Stimulated activated CD8-positive, alpha-beta memory T cell treated with anti-CD3 and anti-CD28 coated beads, Interleukin-12 subunit alpha, Interleukin-12 subunit beta, amount 100 ng/mL, for 24 hours (primary cell): Measurements from ENCODE around the gene RBP7.
A peak's percentile ranks its signal among the peaks of the same experiment; 100 is the strongest.

Experiments
- DNase-seq: peaks from one replicate; pipeline ENCODE4 v3.0.0-alpha.2; 2020; ENCODE audit errors: extremely low read depth

Gene RBP7

DNA sequence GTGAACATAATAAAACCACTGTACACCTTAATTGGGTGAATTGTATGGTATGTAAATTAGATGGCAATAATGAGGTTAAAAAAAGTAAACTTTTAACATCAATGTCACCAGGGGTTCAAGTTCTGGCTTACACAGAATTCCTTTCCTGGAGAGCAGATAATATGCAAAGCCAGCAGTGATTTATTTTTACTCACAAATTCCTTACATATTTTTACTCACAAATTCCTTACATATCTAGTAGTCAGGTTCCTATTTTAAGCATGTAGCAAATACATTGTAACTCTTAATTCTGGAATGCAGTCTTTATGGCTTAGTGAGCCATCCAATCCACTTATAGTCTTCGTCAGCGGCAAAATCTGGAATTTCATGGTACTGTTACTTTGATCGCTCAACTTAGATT is 34.4 kb downstream of the RBP7 start:
- DNase-seq: no peak

DNA sequence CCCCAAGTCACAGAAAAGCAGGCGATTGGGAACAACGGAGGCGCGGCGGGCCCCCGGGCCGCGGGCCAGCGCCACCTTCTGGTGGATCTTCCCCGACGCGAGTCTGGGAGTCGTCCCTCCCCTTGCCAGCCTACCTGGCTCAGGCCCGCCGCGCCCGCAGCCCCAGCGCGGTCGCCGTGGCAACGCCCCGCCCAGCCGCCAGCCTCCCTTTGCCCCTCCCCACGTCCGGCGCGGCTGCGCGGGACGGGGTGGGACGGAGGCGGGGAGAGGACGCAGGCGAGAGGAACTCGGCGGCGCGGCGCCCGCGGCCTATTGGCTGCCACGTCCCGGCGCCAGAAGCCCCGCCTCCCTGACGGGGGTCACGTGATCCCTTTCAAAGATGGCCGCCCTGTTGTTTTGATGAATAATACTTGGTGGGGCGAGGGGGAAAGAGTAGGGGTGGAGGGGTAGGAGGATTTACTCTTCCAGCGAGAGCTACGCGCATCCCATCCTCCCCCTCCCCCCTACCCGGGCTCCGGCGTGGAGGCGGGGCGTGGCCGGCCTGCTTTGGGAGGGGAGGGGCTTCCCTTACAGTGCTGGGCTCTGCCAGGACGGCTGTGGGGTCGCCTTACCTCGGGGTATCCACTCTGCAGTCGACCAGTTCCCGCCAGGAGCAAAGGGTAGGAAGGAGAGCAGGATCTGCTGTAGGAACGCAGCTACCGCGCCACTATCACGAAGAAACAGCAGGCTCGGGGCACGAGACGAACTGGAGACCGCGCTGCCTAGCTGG is 35.7 kb downstream of the RBP7 start, which contains the start of gene UBE4B:
Gene UBE4B (plus strand): TSS at position 369 of the 769 bp plus-strand sequence. CDS start 713 bp downstream, outside the sequence.
- peak; percentile 93 for DNase-seq

DNA sequence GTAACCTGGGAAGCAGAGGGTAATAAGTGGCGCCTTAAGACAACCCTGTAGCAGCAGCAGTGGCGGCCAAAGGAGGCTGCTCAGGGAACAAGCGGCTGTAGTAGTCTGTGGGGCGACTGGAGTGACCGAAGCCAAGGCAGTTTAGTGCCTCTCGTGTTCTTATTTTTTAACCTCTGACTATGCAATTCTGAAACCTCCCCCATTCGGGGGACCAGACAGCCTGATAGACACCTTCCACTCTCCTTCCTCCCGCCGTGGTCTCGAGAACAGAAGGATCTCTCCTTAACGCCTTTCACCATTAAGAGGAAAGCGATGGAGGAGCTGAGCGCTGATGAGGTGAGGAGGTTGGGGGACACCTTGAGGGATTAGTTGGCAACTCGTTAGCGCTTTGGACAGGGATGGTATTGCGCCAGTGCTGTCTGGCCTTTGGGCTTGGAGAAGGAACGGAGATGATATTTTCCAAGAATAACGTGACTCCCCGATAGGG is 36.4 kb downstream of the RBP7 start:
- no peak for DNase-seq

DNA sequence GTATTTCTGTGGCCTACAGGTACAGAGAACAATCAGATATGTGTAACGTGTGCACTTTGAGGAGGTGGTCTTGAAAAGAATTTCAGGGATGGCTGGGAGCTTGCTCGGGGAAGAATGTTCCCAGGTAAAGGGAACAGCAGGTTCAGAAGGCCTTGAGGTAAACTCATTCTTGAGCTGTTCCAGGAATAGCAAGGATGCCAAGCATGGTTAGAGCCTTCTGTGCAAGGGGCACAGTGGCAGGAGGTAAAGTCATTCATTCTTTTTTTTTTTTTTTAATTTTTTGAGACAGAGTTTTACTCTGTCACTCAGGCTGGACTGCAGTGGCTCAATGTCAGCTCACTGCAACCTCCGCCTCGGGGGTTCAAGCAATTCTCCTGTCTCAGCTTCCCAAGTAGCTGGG is 45.7 kb downstream of the RBP7 start:
- no peak for DNase-seq

DNA sequence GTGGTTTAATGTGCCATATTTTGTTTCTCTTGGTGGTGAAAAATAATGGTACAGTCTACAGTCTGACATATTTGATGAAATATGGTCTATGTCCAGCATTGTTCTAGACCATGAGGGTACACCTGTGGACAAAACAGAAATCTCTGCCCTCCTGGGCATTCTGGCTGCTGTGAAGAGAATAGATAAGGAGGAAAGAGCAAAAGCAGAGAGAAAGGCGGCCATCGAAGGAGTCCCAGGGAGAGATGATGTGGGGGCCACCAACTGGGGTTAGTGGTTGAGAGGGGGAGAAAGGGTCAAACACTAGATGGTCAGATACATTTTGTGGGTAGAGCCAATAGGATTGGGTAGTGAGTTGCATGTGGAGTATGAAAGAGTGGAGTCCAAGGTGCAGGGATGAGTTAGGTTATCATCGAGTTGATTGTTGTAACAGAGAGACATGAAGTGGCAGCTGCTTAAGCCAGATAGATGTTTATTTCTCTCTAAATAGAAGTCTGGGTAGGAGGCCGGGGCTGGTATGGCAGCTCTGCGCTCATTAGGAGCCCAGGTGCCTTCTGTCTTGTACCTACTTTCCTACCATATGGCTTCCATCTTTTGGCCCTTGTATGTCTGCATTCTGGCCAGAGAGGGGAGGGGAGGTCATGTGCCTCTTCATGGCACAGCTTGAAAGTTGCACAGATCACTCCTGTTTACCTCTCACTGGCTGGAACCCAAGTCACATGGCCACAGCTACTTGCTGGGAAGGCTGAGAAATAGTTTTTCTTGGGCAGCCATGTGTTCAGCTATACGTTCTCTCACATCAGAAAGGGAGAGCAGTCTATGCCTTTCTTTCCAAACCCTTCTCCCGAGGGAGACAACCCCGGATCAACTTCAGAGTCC is 48.7 kb downstream of the RBP7 start:
- no peak for DNase-seq

DNA sequence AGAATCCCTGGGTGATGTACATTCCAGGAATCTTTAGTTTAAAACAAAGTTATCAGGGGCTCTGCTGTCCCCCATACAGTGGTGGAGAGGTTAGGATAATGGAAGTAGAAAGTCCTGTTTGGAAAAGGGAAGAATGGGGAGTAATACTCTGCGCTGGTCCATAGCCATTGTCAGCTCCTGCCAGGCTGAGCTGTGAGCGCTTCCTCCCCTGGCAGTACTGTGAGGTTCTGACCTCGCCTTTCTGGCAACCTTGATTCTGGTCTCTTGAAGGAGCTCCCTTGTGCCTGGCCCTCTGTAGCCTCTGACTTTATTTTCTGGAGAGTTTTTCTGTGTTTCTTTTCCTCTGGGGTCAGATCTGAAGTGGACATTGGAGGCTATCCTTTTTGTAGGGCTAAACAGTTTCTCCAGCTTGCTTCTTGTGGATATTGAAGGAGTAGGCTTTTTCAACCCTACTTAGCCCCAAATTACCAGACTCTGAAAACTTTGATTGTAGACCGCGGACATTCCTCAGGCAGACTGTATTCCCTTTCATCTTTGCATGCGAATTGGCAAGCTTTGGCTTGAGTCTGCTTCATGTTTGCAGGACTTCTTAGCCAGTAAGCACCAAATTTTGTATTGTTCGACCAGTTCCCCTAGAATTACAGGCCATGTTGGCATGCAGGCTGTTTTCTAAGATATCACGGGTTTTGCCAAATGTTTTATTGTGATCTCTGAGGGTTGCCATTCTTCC is 49.5 kb downstream of the RBP7 start:
- no peak for DNase-seq

DNA sequence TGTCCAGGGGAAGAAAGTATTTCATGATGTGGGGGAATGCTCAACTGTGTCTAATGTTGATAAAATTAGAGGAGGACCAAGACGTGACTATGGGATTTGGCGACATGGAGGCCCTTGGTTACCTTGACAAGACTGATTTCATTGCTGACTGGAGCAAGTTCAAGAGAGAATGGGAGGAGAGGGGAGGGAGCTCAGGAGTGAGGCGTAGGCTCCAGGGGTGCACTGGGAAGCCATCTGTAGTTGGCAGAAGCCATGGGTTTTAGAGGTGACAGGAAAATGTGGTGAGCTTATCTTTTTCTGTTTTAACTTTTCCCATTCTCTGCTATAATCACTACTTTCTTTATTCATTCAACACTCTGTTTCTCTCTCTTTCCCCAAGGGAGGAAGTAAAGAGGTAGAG is 51.6 kb downstream of the RBP7 start:
- DNase-seq: no peak

DNA sequence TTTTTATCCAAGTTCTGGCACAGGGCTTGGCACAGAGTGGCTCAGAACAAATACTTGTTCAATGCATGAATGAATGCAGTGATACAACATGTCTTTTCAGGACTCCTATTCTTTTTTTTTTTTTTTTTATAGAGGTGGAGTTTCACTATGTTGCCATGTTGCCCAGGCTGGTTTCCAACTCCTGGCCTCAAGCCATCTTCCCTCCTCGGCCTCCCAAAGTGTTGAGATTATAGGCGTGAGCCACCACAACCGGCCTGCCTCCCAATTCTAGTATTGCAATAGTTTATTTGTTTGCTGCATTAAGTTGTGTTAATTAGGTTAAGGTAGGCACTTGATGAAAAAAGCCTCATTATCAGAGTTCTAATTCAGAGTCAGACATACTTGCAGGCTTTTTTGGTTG is 53.6 kb downstream of the RBP7 start:
- no peak for DNase-seq

DNA sequence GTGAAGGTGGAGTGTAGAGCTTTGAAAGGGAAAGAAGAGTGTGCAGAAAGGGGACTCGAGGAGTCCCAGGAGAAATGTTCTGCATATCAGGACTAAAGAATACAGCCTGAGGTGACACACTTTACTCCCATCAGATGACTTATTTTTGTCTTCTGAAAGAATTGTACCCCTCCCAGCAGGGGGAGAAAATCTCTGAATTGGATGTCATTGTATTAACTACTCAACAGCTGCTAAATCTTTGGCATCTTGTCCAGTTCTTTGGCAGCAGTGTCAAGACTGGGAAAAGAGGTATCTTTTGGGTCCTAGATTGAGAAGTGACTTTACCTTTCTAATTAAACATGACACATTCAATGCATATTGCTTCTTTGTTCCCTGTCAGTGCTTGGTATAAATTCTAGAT is 54.6 kb downstream of the RBP7 start:
- DNase-seq: no peak

DNA sequence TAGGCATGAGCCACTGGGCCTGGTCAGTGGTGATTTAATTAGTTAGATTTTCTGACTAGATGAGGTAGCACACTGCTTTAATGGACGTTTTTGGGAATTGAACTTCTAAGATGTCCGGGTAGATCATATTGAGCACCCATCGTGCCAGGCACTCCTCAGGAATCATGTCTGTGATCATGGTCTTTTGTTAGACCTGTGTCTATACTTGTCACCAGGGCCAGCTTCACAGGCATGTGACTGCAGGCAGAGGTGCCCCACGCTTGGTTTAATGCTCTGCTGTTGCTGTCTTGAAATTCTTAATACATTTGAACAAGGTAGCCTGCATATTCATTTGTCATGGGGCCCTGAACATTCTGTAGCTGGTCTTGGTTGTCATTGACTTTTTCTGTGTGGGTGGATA is 55.3 kb downstream of the RBP7 start:
- no peak for DNase-seq

DNA sequence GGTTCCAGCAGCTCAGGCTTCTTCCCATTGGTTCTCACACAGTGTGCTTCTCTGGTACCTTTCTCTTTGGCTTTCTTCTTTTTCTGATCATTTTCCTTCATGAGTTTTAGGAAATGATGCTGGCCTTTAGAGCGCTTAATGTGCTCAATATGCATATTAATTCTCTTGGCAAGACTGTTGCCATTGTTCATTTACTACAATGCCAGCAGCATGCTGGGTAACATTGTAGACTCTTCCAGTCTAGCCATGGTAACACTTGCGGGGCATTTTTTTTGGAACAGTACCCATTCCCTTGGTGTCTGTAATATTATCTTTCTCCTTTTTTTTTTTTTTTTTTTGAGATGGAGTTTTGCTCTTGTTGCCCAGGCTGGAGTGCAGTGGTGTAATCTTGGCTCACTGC is 57.4 kb downstream of the RBP7 start:
- DNase-seq: no peak

DNA sequence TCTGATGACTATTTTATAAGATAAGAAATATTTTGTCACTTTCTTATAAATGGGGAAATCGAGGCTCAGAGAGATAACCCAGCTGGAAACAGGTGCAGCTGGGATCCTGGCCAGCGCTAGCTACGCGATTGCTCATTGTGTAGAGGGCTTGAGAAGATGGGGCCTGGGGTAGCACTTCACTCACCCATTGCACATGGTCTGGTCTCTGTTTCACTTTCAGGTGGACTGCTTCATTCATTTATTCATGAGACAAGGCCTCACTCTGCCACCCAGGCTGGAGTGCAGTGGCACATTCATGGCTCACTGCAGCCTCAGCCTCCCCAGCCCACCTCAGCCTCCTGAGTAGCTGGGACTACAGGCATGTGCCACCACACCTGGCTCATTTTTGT is 59.6 kb downstream of the RBP7 start:
- DNase-seq: no peak

DNA sequence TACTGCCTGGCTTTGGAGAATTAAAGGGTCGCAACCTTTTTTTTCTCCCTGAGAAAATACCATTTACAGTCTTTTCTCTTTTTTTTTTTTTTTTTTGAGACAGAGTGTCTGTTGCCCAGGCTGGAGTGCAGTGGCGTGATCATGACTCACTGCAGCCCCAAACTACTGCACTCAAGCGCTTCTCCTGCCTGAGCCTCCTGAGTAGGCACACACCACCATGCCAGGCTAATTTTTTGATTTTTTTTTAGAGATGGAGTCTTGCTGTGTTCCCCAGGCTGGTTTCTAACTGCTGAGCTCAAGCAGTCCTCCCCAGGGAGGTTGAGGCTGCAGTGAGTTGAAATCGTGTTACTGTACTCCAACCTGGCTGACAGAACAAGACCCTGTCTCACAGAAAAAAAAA is 60.3 kb downstream of the RBP7 start:
- no peak for DNase-seq

DNA sequence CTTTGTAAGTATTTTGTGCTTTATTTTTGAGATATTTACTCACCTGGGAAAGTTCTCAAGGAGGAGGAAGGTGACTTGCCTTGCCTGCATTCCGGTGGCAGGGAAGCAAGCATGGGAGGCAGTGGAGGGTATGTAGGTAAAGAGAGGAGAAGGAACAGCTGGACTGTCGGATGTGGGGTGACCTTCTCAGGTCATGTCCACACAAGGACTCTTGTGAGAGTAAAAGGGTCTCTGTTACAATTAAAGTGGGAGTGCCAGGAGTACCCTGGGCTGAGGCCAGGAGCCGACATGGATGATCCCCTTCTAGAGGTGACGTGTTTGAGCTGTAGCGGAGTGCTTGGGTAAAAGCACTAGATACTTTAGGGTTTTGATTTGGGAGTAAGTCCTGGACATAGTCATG is 60.8 kb downstream of the RBP7 start:
- DNase-seq: no peak

DNA sequence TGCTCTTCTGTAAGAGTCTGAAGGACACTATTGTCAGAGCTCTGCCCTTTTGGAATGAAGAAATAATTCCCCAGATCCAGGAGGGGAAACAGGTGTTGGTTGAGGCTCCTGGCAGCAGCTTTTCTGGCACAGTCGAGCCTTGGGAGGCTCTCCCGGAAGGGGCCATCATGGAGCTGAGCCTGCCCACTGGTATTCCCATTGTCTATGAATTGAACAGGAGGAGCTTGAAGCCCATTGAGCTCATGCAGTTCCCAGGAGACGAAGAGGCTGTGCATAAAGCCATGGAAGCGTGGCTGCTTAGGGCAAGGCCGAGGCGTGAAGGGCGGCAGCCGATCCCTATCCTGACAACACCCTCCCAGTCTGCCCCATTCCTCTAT is 62.3 kb downstream of the RBP7 start:
- no peak for DNase-seq

DNA sequence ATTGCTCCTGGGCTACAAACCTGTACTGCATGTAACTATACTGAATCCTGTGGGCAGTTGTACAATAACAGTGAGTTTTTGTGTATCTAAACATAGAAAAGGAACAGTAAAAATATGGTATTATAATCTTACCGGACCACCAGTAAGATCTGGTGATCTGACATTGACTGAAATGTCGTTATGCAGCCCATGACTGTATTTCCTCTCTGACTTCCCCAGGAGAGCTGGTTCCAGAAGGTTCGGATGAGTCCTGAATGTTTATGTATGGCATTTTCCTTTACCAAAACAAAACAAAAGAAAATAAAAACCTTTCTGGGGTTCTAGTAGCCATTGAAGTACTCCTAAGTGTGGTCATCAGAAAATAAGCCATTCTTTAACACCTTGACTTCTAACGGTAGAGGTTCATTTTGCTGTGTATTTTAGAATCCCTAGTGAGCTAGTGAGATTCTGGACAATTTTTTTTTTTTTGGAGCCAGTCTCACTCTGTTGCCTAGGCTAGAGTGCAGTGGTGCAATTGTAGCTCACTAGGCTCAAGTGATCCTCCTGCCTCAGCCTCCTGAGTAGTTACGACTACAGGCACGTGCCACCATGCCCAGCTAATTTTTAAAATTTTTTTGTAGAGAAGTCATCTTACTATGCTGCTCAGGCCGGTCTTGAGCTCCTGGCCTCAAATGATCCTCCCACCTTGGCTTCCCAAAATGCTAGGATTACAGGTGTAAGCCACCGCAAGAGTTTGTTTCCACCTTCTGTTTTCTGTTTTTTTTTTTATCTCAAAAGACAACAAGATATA is 63.5 kb downstream of the RBP7 start:
- no peak for DNase-seq

DNA sequence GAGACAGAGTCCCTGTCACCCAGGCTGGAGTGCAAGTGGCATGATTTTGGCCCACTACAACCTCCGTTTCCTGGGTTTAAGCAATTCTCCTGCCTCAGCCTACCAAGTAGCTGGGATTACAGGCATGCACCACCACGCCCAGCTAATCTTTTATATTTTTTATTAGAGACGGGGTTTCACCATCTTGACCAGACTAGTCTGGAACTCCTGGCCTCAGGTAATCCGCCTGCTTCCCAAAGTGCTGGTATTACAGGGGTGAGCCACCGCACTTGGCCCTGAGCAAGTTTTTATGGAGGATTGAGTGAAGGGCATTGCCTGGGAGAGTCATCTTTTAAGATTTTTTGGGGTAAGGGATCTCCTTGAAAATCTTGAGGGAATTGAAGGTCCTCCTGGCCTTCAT is 64.2 kb downstream of the RBP7 start:
- DNase-seq: no peak

DNA sequence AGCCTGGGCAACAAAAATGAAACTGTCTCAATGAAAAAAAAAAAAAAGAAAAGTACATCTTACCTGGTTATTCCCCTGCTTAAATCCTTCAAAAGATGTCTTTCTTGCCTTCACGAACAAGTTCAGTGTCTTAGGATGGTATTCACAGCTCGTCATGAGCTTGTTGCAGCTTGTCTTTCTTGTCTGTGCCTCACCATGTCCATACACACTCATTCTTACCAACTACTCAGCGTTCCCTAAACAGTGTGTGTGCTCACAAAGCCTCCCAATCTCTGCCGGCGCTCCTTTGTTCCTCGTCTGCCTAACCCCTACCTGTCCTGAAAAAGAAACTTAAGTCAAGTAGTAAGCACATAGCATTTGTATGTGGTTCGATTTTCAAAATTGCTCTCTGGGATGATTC is 66.8 kb downstream of the RBP7 start:
- DNase-seq: no peak

DNA sequence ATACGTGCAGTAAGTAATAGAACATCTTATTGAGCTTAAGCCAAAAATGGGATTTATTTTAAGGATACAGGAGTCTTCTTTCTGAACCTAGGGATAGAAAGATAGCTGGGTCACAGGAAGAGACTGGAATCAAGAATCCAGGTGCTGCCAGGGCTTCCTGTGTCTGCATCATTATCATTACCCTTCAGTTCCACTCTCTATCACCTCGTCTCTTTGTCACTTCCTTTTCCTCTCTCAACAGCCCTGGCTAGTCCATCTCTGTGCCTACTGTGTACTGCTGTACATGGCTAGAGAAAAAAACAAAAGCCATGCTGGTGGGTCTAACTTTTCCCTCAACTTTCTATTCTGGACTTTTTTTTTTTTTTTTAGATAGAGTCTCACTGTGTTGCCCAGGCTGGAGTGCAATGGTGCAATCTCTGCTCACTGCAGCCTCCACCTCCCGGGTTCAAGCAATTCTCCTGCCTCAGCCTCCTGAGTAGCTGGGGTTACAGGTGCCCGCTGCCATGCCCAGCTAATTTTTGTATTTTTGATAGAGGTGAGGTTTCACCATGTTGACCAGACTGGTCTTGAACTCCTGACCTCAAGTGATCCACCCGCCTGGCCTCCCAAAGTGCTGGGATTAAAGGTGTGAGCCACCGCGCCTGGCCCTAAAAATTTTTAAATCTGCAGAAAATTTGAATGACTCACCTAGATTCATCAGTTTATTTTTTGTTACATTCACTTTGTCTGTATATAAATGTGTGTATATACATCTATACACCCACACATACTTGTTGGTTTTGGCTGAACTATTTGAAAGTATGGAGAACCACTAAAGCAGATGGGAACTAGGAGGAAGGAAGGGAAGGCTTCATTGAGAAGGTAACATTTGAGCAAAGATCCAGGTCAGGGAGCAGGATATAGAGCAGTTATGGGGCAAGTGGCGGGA is 67.7 kb downstream of the RBP7 start:
- no peak for DNase-seq

DNA sequence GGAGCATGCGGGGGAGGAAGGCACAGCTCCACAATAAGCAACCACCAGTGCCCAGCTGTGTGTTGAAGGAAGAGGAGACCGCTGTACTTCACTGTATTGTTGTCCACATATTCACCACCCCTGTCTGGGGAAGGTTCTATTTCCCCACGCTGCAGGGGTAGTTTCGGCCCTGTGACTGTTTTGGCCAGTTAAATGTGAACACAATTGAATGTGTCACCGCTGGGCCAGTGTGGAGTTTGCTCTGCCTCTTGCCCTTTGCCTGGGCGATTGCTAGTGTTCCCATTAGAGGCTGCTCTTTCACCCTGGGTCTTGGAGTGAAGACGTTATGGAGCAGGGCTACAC is 68.3 kb downstream of the RBP7 start:
- no peak for DNase-seq
